ENCODE results near the gene WDFY4.

Gene WDFY4

DNA sequence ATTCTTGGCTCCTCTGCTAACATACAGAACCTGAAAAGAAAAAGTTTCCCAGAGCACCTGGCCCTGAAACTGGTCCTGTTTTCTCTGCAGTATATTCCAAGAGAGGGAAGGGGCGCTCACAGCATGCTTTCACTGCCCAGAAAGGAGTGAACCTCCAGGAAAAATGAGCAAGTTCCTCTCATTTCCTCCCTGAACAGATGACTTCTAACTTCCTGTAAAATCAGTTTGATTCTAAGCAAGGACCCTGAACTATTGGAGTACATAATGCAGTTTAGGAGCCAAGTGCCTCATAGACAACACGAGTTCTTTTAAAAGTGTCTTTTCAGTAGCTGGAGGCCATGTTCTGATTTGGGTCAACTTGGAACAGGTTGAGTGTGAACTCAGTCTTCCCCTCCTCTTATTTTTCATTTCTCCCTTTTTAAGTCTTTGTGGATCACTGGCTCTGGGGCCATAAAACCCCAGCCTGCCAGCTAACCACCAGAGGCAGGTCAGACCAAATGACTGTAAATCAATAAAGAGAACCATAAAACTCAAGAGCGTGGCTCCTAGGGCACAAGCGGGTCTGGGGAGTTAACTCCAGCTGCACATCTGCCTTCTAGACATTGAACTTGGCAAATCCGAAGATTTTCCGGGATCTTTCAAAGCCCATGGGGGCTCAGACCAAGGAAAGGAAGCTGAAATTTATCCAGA lies 260.9 kb downstream of the WDFY4 start:
- no peak for DNase-seq (ENCODE audit: low read depth)

DNA sequence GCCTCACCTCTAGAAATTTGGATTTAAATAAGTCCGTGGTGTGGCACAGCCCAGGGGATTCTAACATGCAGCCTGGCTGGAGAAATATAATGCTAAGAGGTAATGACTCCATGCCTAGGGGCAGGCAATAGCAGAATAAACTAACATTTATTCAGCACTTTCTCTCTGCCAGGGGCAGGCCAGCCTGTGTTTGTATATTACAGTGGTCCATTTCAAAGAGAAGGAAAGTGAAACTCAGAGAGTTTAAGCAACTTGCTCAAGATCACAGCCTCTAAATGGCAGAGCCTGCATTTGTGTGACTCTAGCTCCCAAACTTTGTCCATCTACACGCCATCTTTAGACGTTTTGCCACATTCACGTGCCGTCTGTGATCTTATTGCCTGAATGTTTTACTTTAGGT lies 261.7 kb downstream of the WDFY4 start:
- no peak for DNase-seq (ENCODE audit: low read depth)

DNA sequence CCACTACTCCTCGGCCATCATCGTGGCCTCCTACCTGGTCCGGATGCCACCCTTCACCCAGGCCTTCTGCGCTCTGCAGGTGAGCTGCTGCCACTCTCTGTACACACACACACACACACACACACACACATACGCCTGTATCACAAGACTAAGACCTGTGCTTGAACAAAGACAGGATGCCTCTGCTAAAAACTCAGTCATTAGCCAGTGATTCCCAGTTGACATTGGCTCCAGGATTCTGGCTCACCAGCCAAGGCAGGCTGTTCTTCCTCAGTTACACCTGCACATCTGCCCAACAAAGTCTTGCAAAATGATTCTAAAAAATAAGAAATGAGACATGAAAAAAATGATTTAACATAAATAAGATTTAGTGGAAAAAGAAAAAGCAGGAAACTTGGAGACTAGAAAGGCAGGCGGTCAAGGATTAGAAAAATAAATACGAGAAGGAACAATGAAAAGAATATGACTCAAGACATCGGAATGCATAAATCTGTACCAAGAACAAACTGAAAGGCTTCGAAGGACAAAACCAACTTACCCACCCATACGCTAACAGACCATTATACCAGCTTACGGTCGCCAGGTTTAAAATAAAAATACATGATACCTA lies 262.3 kb downstream of the WDFY4 start:
- no peak for DNase-seq (ENCODE audit: low read depth)

DNA sequence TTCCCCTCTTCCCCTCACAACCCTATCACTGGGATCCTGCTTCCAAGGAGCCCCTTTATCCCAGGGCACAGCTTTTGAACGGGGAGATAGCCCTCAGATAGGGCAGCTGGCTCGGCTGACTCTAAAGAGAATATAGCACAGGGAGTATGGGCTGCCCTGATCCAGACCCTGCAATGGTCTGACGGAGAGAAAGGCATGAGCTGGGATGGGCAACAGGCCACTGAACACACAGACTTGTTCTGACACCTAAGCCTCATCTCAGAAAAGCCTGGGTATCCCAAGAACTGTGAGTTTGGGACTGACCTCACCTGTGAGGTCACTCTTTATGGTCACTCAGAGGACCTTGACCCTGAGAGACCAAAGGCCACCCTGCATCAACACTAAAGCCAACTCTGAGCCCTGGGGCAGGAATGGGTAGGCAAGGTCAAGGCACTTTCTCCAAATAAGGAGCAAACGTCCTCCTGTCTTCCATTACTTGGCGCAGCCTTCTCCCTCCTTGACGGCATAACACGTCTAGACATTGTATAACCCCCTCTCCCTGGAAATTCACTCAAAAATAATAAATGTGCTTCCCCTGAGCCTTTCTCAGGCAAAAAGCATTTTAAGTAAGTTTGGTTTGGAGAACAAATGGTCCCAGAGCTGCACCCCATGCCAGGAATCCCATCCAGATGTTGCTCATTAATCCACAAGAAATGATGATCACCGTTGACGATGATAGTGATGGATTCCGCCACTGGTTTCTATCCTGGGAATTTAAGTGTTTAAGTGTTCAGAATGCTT lies 263.2 kb downstream of the WDFY4 start:
- no peak for DNase-seq (ENCODE audit: low read depth)

DNA sequence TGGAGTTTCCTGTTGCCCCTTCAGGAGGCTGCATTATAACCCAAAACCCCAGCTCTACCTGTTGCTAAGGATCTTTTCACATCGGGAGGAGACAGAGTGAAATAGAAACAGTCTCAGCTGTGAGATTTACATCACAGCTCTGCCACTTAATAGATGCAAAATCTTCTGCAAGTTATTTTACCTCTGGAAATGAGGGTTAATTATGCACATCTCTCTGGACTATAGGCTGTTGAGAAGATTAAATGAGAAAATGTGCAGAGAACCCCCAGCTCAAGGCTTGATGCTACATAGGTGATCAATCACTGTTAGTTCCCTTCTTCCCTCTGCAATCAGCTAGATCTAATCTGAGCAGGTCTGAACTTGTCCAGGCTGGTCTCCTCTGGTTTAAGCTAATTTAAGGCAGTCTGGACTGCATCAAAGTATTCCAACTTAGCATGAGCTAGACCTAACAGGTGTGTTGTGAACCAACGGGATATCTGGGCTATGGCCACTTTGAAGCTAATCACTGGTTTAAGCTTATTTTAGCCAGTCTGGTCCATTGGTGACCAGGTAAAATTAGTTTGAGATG lies 263.9 kb downstream of the WDFY4 start:
- no peak for DNase-seq (ENCODE audit: low read depth)

DNA sequence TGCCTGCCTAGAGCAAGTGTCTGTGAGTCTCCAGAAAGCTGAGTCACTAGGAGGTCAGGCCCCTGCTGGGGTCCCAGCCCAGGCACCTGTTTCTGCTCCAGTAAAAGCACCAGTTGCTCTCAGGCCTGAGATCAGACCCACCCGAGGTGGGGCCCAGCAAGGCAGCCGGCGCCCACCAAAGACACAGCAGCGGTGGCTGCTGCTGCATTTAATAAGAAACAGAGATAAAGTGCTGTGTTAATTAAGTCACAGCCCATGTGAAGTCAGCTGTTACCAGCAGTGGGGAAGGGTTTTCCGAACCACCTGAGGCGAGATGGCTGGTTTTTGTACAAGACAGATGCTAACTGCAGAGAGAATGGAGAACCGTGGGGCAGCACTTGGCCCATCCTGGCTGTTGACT lies 267.0 kb downstream of the WDFY4 start:
- no peak for DNase-seq (ENCODE audit: low read depth)

DNA sequence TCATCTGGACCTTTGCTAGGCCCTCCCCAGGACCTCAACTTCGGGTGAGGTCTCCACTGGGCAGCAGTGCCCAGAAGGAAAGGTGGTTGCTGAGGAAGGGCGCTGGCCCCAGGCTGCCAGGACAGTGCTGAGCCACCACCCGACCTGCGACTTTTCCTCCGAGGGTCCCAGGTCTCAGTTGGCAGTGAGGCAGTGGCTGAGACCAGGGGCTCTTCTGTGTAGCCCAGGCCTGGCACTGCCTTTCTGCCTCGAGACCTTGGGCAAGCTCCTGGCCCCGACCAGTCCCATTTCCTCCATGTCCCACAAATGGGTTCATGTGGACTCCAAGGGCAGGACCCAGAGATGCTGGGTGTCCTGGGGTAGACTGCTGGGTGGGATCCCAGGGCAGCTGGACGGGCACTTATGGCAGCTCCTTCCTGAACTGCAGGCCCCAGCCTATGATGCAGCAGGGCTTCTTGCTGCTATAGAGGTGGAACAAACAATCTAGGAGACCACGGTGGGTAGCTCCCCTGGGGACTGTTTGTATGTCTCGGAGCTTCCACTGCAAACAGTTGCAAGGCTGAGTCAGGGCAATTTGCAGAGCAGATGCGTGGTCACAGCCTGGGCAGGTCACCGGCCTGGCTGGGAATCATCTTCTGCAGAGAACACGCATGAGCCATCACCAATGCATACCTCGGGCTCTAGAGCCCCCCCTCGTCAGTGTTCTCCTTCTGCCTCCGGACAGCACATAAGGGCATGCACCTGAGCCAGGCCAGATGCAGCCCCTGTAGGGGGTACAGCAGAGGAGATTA lies 272.9 kb downstream of the WDFY4 start:
- no peak for DNase-seq (ENCODE audit: low read depth)

DNA sequence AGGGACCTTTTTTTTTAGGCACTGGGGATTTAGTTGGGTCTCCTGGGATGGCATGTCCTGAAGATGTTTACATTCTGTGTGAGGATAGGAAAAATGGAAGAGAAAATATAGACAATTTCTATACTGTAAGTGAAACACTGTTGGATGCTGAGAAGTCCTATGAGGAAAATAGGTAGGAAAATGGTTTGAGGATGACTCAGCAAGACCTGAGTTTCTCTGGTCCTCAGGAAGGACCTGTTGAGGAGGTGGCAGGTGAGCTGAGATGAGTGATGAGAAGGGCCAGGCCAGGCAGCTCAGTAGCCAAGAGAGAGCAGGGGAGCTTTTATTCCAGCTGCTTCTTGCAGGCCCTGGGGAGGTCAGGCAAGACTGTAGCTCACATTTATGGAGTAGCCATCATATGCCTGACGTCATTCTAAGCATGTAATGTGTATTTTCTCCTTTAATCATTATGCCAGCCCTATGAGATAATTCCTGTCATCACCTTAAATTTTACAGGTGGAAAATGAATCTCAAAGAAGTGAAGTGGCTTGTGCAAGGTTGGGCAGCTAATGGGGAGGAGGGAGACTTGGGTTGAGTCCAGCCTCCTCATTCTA lies 274.0 kb downstream of the WDFY4 start:
- no peak for DNase-seq (ENCODE audit: low read depth)

DNA sequence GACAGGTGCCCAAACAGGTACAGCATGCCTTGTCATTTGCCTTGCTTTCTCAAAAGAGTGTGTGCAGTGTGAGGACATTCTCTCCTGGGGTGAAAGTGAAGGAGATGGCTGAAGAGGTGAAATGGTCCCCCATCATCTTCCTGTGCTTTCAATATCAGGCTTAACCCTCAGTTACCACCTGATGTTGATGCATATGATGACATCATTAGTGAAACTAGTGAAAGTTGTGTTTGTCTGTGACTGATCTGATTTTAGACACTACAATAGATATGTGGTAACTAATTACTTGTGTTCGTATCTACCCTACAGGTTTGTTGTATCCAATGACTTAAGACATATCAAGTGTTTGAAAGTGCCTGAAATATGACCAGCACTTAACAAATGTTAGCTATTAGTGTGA lies 279.4 kb downstream of the WDFY4 start:
- DNase-seq (ENCODE audit: low read depth) = no peak

DNA sequence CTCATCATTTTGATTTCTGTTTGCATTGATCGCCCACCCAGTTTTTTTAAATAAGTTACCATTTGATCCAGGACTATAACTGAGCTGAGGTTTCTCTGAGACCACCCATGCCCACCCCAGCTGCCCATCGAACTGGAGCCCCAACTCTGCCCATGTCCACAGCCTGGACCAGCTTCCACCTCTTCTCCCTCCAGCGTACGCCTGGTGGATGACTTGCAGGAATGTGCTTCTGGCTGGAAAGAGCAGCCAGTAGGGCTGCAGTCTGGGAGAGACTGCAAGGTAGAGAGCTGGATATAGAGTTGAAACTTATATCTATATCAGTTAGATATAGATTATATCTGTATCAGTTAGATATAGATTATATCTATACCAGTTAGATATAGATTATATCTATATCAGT lies 280.8 kb downstream of the WDFY4 start:
- DNase-seq (ENCODE audit: low read depth) = no peak

DNA sequence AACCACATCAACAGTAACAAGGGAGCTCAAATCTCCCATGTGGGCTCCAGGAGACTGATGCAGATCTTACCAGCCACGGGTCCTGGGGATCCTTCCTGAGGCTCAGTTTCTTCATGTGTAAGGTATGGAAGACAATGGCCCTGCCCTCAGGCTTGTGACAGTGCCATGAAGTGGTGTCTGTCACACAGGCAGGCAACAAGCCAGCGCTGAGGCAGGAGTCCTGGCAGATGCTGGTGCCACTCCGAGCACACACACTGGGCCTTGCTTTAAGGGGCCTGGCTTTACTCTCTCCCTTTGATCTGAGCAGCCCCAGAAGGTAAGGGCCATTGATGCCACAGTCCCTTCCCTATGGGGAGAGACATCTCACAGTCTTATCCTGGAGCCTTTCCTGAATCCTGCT lies 283.4 kb downstream of the WDFY4 start:
- DNase-seq (ENCODE audit: low read depth) = no peak

DNA sequence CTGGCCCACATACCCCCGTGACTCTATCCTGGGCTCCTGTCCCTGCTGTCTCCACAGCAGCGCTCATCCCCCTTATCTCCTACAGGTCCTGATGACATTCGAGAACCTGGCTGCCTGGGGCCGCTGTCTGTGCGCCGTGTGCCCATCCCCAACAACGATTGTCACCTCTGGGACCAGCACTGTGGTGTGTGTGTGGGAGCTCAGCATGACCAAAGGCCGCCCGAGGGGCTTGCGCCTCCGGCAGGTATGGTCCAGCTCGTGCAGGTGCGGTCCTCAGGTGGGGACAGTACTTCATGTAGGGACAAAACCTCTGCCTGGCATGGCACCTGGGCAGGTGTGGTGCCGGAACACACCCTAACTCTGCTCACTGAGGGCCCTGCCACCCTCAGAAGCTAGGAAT lies 285.4 kb downstream of the WDFY4 start:
- DNase-seq (ENCODE audit: low read depth) = no peak

DNA sequence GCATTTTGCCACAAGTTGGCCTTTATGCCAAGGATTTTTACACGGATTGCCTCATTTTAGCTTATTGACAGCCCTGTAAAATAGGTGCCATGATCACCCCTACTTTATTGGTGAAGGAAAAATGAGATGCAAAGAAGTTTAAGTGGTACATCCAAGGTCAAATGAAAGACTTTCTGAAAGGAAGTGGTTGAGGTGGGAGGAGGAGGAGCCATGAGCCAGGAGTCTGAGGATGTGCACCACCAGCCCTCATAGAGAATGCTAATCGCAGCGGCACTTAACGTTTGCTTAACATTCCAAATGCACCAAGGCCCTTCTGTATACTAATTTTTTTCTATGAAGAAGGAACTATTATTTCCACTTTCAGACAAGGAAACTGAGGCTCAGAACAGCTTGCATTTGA lies 286.0 kb downstream of the WDFY4 start:
- DNase-seq (ENCODE audit: low read depth) = no peak

DNA sequence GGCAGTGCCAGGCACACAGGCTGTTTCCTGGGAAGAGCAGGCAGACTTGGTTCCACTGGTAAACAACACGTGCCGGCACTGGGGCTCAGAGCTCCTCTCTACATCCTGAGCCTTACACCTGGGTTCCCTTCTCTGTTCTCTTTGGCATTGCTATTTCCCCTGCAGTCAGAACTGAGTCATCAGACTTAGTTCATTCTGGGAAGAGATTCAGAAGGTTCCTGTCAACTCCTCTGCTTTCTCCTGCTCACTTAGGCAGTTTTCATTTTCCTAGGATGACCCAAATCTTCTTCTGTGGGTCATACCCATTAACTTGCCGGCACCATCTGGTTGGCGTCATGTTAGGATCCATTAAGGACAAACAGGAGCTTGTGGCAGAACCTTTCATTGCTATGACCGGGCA lies 288.4 kb downstream of the WDFY4 start:
- no peak for DNase-seq (ENCODE audit: low read depth)

DNA sequence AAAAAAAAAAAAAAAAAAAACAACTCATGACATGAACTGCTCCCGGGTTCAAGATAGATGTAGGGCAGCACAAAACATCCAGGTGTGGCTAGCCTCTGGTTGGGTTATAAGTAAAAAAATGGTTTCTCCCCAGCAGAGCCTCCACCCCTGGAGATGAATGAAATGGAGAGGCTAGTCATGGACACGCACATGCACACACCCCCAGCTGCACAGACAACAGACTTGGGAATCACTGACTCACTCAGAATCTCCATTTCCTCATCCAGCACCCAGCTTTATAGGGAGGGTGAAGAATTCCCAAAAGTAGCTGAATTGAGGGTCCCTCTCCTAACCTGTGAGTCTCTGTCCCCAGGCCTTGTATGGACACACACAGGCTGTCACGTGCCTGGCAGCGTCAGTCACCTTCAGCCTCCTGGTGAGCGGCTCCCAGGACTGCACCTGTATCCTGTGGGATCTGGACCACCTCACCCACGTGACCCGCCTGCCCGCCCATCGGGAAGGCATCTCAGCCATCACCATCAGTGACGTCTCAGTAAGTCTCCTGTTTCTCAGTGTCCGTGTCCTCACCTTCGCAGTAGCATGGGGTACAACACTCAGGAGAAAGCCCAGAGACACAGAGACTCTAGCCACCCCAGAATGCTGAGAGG lies 290.0 kb downstream of the WDFY4 start:
- DNase-seq (ENCODE audit: low read depth) = no peak

DNA sequence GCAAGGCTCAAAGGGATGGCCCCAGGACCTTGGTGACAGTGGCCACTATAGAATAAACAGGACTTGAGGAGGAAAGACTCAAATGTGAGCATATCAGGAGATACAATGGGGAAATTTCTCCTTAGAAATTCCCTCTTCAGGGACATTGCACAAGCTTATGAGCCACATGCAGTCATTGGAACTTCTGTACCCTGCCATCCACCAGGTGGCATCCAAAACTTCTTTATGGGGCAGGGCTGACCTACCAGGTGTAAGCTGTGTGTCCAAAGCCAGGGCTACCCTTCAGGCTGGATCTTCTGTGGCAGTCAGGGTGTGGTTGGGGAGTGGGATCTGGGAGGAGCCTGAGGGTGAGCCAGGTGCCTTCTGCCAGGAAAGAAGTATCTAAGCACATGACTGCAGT lies 291.5 kb downstream of the WDFY4 start:
- no peak for DNase-seq (ENCODE audit: low read depth)

DNA sequence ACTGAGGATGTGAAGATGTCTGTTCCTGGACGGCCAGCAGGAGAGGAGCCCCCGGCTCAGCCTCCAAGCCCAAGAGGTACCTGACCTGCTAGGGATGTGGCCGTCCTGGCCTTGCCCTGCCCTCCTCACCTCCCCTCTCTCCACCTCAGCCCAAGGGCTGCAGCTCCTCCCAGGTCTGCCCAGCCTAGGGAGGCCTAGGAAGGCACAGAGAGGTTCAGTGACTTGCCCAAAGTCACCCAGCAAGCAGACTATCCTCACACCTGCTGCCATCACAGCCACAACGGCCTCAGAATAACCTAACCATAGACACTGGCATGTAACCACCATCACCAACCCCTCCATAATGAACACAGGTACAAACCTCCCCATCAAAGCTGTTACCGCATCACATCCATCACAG lies 293.6 kb downstream of the WDFY4 start:
- DNase-seq (ENCODE audit: low read depth) = no peak

DNA sequence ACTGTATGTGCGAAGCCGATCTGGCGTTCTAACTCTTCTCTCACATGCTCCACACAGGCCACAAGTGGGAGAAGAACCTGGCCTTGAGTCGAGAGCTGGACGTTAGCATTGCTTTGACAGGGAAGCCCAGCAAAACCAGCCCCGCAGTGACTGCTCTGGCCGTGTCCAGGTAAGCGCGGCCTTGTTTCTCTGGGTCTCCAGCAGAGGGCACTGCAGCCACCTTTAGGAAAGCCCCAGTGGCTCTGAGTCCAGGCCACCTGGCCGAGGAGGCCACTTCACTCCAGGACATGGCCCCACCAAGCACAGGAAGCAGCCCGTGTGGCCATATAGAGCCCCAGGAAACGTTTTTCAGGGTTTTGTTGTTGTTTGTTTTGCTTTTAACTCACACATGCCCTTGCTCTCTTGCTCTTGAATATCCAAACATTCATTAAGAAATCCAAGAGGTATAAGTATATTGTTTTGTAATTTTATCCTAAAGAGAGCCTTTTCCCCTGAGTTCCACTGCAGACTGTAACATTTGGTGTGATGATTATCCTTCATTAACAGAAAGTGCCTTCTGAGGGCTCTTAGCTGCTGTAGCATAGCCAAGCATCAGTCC lies 296.7 kb downstream of the WDFY4 start:
- no peak for DNase-seq (ENCODE audit: low read depth)

DNA sequence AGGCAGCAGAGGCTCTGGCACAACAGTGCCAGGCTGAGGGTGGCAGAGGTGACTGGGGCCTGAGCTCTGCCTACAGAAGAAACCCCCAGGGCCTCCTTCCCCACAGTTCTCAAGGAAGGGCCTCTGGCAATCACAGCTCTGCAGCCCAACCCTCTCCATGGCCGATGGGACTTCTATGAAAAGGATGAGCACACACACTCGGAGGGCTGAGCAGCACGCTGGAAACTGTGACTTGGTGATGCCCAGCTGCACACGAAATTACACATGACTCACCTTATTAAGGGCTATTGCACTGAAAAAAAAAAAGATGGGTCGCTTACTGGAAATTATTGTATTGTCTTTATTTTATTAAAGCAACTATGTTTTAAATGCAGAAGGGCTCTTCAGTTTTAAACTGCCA lies 297.9 kb downstream of the WDFY4 start:
- DNase-seq (ENCODE audit: low read depth) = no peak

DNA sequence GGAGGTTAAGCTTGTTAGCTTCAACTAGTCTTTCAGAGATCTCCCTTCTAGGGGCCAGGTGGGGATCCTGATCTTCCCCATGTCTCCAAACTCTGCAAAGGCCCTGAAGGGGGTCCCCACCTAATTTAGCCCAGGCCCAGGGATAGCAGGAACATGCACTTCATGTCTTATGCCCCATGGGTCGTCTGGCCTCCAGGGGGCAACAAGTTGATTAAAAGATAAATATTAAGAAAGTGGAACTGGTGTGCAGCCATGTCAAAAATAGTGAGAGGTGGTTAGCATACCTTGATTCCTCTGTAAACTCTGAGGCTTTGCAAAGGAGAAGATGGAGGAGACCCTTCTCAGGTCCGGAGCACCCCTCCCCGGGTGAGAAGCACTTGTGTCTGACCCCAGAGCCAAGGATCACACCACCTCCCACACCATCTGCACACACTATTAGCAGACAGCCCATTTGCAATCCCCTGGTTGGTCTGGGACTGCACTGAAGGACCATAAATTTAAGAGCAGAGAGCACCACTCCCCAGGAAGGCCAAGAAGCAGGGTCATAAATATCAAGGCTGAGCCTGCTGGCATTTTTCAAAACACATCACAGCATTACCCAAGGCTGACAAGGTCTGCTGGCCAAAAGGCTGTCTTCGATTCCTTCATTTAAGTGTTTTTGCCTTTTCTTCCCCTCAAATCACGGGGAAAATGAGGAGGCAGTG lies 299.1 kb downstream of the WDFY4 start:
- DNase-seq (ENCODE audit: low read depth) = no peak
